IPS-18c (cell line): Measurements from ENCODE around the gene TAGLN3.

Experiments used
- H3K4me3 ChIP-seq: 2 replicates; pipeline ENCODE4 v1.7.0; 2013; ENCODE audit warnings: low read depth, mild to moderate bottlenecking, low read length, moderate library complexity; ENCODE audit not compliant: insufficient read depth
- H3K9me3 ChIP-seq: one replicate; pipeline ENCODE4 v1.6.1; 2013; ENCODE audit warnings: mild to moderate bottlenecking, low read length, moderate library complexity; ENCODE audit not compliant: control insufficient read depth, insufficient read depth

TAGLN3 gene

DNA sequence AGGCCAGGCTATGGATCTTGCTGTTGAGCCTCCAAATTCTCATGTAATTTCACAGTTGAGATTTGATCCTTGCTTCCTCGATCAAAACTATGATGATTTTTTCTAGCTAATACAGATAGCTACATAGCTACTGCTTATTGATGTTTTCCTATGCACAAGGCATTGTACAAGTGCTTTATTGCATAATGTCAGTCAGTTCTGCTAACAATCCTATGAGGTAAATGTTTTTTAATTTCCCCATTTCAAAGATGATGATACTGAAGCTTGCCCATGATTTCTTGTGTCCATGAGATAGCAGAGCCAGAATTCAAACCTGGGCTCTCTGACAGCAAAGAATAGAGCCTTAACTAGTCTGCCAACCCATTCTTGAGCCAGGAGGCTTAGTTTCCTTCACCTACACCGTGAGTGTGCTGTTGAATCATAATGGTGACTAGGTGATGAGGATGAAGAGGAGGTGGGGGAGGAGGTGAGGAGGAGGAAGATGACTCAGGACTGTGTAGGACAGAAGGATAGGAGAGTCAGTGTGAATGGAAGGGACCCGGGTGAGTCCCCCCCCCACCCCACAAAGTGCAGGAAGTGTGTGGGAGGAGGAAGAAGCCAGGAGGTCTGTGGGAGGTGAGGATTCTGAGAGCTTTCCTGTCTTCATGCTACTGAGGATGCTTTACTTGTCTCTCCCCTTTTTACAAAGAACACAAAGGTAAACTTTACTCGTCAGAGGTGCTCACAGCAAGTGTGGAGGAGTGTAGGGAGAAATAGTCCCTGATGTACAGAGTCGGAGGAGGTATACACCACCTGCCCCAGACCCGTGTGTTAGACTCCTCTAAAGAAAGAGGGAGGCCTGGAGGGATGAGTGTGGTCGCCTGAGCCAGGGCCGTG lies 3.6 kb downstream of the TAGLN3 start:
- H3K4me3 ChIP-seq, result no peak overlapping the region
- no peaks in the 10 kb centered on the region for H3K9me3 ChIP-seq

DNA sequence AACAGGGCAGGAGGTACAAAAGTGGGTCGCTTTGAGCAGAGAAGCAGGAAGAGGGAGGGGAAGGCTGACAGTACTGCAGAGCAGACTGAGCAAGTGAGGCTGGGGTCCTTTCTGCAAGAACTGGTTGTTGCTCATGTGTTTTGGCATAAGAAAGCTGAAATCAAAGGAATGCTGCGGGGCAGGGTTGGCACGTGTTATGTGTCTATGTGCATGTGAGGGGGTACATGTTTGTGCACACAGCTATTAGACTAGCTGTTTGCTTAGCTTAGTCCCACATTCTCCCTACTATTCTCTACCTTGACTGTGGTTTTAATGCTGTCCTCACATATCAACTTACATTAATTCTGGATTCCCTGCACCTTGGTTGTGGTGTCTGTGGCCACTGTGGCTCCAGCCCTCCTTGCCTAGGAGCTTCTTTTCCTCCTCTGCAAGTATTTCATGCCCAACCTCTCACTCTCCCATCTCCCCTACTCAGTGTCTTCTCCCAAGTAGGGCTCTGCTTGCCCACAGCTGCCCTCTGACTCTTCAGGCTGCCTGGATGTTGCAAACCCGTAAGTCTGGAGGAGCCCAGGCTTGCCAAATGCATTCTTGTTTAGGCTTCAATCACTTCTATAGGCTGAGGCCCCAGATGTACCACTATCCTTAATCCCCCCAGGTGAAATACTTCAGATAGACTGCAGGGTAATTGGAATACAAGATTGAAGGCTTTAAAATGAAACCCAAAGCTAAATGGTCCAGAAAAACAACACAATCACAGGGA lies 4.8 kb downstream of the TAGLN3 start:
- H3K4me3 ChIP-seq, result no peak overlapping the region

GRCh38 chr3:112004187-112004586 lies 5.5 kb downstream of the TAGLN3 start:
- no peaks in the 10 kb centered on the region for H3K9me3 ChIP-seq
- H3K4me3 ChIP-seq, result no peak overlapping the region

More for the DNA sequence above, 4.8 kb downstream of the TAGLN3 start:
- no peaks in the 10 kb centered on the region for H3K9me3 ChIP-seq

GRCh38 chr3:112004669-112005068 lies 5.9 kb downstream of the TAGLN3 start:
- no peaks in the 10 kb centered on the region for H3K9me3 ChIP-seq
- no peak overlapping the region for H3K4me3 ChIP-seq

- H3K9me3 ChIP-seq, result no peaks in the 10 kb centered on the region
- no peak overlapping the region for H3K4me3 ChIP-seq
Observed at GRCh38 chr3:112005091-112005672, 6.5 kb downstream of the TAGLN3 start.

DNA sequence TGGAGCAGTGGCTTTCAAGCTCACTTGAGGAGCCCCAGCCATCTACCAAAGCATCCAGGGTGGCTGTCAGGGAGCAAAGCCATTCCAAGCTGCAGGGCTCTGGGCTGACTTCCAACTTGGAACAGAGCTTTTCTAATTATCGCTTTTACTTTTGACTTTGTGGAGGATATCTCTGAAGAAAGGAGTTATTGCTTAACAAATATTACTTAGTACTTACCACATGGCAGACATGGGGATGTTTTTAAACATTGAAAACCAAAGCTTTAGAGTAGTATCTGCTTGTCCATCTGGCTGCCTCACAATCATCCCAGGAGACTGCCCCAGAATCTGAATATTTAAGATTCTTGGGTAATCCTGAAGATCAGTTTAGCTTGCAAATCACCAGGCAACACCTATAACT lies 8.9 kb downstream of the TAGLN3 start:
- H3K9me3 ChIP-seq, result no peaks in the 10 kb centered on the region
- H3K4me3 ChIP-seq, result no peak overlapping the region

- Histone ChIP-seq H3K4me3 (no peak overlapping the region), H3K9me3 (no peaks in the 10 kb centered on the region)
Observed at GRCh38 chr3:112009670-112010069, 10.9 kb downstream of the TAGLN3 start.

- Histone ChIP-seq H3K4me3 (no peak overlapping the region), H3K9me3 (no peaks in the 10 kb centered on the region)
Observed at GRCh38 chr3:112010636-112011035, 11.9 kb downstream of the TAGLN3 start.

GRCh38 chr3:112011376-112011940 lies 12.7 kb downstream of the TAGLN3 start:
- H3K4me3 ChIP-seq, result no peak overlapping the region

GRCh38 chr3:112012205-112012992 lies 13.7 kb downstream of the TAGLN3 start:
- Histone ChIP-seq H3K4me3 (no peak overlapping the region), H3K9me3 (no peaks in the 10 kb centered on the region)

More at GRCh38 chr3:112011376-112011940, 12.7 kb downstream of the TAGLN3 start:
- no peaks in the 10 kb centered on the region for H3K9me3 ChIP-seq

DNA sequence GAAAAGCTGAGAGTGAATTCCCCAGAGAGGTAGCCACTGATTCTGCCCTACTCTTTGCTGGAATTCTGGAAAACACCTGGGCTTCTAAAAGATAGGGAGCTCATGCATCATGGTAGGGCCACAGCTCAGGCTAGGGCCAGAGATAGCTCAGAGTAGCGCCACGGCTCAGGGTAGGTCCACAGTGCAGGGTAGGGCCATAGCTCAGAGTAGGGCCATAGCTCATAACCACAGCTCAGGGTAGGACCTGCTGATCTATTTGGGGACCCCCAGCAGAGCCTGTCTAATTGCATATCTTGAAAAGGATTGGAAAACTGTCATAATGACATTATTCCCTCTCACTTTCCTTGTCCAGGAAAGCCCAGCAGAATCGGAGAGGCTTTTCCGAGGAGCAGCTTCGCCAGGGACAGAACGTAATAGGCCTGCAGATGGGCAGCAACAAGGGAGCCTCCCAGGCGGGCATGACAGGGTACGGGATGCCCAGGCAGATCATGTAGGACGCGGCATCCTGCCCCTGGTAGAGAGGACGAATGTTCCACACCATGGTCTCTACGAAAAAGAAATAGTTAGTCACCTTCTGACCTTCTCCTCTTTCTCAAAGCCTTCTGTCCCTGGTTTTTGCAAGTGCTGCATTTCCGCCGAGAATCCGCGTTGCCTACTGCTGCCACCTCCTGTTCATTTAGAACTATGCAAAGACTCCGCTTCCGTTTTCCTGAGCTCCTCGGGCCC lies 14.5 kb downstream of the TAGLN3 start:
- H3K4me3 ChIP-seq, result no peak overlapping the region
- H3K9me3 ChIP-seq, result no peaks in the 10 kb centered on the region

GRCh38 chr3:112013784-112014143 lies 15.0 kb downstream of the TAGLN3 start:
- no peak overlapping the region for H3K4me3 ChIP-seq

DNA sequence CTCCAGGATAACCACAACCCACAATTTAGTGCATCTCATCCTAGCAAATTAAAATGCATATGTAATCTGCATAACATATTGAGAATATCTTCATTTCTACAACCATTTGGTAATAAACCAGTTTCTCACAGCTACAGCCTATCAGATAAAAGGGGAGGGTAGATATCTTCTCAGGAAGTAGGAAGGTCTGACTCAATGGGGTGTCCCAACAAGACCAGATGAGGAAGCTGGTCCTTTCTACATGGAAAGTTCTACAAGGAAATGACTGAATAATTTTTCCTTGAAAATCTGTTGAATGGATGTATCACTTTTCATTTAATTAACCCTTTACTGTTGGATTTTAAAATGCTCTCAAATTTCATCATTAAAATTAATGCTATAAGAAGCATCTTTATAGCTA lies 18.4 kb downstream of the TAGLN3 start:
- H3K4me3 ChIP-seq, result no peak overlapping the region

More at GRCh38 chr3:112013784-112014143, 15.0 kb downstream of the TAGLN3 start:
- H3K9me3 ChIP-seq, result no peaks in the 10 kb centered on the region

DNA sequence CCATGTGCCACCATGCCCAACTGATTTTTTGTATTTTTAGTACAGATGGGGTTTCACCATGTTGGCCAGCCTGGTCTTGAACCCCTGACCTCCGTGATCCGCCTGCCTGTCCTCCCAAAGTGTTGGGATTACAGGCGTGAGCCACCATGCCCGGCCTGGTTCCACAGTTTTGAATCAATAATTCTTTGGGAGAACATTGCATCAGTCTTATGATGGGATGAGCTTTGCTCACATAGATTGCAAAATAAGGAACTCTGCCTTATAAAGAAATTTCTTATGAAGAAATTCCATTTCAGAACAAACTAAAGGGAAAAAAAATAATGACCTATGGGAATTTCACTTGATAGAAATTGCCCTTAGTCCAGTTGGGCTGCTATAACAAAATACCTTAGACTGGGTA lies 20.0 kb downstream of the TAGLN3 start:
- H3K4me3 ChIP-seq, result no peak overlapping the region
- H3K9me3 ChIP-seq, result no peaks in the 10 kb centered on the region

More for the DNA sequence above, 18.4 kb downstream of the TAGLN3 start:
- H3K9me3 ChIP-seq, result no peaks in the 10 kb centered on the region

DNA sequence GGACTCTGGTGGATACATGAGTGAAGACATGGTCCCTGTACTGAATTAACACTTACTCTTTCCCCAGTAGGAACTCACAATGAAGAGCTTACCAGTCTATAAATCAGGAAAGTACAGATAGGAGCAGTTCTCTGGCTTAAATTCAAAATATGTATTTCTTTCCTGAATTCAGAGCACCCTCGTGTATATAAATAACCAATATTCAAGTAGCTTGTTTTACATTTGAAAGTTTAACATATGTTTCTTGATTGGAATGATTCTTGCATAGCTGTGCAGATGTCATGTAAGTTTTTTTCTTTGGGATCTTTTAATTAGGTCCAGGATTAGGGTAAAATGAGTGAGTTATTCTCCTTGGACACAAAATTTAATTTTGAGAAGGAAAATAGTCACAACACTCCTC lies 21.0 kb downstream of the TAGLN3 start:
- H3K4me3 ChIP-seq, result no peak overlapping the region
- no peaks in the 10 kb centered on the region for H3K9me3 ChIP-seq

- Histone ChIP-seq H3K4me3 (no peak overlapping the region), H3K9me3 (no peaks in the 10 kb centered on the region)
Observed at GRCh38 chr3:112020674-112021085, 22.0 kb downstream of the TAGLN3 start.
